ENCODE data around the gene GMDS.

GMDS gene

DNA sequence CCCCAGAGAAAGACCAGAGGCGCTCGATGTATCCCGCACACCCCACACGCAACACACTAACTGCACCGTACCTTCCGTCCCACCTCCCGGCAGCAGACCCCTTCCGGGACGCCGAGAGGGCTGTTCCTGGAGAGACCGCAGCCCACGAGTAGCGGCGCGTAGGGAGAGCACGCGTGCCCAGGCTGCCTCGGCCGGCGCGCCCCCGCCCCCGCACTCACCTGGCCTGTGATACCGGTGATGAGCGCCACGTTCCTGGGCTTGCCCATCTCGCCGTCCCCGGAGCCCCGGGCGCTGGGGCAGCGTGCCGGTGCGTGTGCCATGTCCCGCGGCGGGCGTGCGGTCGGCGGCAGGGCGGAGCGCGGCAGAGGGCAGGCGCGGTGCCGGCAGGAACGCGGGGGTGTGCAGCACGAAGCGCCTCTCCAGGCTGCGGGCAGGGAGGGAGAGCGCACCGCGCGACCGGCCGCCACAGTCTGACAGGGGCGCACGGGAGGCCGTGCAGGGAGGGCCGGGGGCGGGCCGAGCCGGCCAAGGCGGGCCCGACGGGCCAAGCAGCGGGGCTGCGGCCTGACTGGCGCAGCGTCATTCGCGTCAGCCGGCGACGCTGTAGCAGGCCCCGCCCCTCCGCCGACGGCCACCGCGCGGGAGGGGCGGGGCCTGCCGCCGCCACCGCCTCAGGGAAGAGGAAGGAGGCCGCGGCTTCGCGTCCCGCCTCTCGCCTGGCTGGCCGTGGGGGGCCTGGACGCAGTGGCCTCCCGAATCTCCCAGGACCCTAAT, at the start of gene GMDS:
GMDS (minus strand) TSS at position 503 of the 774 bp plus-strand sequence.
- intact Hi-C loops (cut with DNase I; ENCODE audit: low total_unique reads), result no loop called here
- H3K4me3 ChIP-seq, result peak within 1 kb of the TSS; percentile 89 to 97
- H3K9me3 ChIP-seq, result no peaks in the 10 kb centered on the region
- peaks cover 0 to 5% (median 1%) of the 10 kb centered on the region in 3 donors for H3K36me3 ChIP-seq
- peak within 1 kb of the TSS; percentile 93 to 94 for H3K27ac ChIP-seq
- H3K4me1 ChIP-seq, result peaks cover 0 to 41% (median 17%) of the 10 kb centered on the region in 4 donors
- H3K27me3 ChIP-seq, result no peaks in the 10 kb centered on the region
- TF ChIP-seq, protein P1, sequence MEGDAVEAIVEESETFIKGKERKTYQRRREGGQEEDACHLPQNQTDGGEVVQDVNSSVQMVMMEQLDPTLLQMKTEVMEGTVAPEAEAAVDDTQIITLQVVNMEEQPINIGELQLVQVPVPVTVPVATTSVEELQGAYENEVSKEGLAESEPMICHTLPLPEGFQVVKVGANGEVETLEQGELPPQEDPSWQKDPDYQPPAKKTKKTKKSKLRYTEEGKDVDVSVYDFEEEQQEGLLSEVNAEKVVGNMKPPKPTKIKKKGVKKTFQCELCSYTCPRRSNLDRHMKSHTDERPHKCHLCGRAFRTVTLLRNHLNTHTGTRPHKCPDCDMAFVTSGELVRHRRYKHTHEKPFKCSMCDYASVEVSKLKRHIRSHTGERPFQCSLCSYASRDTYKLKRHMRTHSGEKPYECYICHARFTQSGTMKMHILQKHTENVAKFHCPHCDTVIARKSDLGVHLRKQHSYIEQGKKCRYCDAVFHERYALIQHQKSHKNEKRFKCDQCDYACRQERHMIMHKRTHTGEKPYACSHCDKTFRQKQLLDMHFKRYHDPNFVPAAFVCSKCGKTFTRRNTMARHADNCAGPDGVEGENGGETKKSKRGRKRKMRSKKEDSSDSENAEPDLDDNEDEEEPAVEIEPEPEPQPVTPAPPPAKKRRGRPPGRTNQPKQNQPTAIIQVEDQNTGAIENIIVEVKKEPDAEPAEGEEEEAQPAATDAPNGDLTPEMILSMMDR (IDR thresholded peaks at IDR 0.05), result peak in 1 of 2 experiments; percentile 5
- peak; percentile 78 to 95 for DNase-seq

DNA sequence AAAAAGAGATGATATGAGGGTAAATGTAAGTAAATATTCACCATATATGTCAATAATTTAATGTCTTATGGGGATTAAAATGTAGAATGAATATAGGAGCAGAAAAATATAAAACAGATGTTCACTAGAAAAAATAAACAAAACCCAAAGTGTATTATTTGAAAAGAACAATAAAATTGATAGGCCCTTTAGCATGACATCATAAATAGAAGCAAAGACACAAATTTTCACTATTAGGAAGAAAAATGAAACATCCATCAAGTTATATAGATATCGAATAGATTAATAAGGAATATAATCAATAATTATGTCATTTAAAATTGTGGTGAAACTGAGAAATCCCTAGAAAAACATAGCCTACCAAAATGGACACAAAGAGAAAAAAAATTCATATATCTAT, 40.1 kb upstream of the GMDS start:
- Histone ChIP-seq H3K4me3 (no peak overlapping the region), H3K9me3 (no peaks in the 10 kb centered on the region), H3K36me3 (peaks cover 5 to 21% (median 5%) of the 10 kb centered on the region in 3 donors), H3K27me3 (no peaks in the 10 kb centered on the region), H3K27ac (no peak overlapping the region), H3K4me1 (no peaks in the 10 kb centered on the region)
- intact Hi-C loops (cut with DNase I; ENCODE audit: low total_unique reads), result no loop called here
- TF ChIP-seq, protein P1 (IDR thresholded peaks at IDR 0.05), result no peak
- no peak for DNase-seq

DNA sequence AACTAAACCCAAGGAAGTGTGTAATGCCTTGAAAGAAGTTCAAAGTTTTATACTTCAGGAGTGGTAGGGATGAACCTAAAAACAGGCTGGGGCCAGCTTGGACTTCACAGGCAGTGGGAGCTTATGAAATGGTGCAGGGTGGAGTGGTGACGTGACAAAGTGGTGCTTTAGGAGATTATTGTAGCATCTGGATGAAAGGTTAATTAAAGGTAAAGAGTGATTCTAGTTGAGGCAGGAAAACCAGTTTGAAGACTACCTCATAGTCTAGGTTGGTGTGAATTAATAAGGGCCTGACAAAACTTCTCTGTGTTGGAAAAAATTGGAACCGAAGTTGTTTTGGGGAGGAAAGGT, 30.5 kb upstream of the GMDS start:
- TF ChIP-seq, protein P1 (IDR thresholded peaks at IDR 0.05), result no peak
- H3K36me3 ChIP-seq, result peaks cover 0 to 18% (median 10%) of the 10 kb centered on the region in 3 donors
- H3K9me3 ChIP-seq, result peaks cover 0 to 4% (median 0%) of the 10 kb centered on the region in 3 donors
- H3K4me3 ChIP-seq, result no peak overlapping the region
- H3K4me1 ChIP-seq, result peaks cover 0 to 13% (median 0%) of the 10 kb centered on the region in 4 donors
- peak overlapping the region in 1 of 2 donors; percentile 5 for H3K27ac ChIP-seq
- no peak for DNase-seq
- no peaks in the 10 kb centered on the region for H3K27me3 ChIP-seq
- intact Hi-C loops (cut with DNase I; ENCODE audit: low total_unique reads), result loop anchor here (10.0 kb wide), 1 partner anchor 49 kb away; no protein-coding TSS in a partner anchor

DNA sequence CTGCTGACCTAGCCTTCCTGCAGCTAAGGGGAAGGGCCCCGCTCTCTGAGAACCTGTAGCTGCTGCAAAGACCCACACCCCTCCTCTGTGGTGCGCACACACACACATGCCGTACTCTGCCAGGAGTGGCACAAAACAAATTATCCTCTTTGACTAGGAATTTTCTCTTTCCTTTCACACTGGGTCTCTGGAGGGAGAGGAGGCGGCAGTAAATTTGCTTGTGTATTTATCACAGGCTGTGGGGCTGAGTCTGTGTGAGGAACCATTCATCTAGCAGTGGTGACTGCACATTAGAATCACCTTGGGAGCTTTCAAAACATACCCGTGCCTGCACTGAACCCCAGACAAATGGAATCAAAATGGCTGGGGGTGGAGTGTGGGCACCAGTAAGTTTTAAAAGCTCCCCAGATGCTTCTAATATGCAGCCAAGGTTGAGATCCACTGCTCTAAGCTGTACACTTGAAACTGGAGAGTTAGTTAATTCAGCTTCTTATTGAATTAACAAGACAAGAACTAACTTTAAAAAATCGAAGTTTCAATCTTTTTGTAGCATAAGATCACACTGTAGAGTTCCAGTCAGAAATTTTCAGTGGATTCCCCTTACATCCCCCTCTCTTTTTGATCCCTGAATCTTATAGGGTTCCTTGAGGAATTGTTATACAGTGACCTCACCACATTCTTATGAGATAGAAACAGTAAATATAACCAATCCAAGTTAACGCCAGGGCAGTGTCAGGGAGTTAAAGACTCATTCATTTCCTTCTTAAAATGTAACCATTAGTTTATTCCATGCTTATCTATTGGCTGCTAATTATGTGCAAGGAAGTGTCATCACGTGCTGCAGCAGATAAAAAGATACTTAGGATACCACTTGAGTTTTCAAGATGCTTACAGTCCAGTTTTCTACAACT, 29.8 kb upstream of the GMDS start:
- intact Hi-C loops (cut with DNase I; ENCODE audit: low total_unique reads), result loop anchor here (10.0 kb wide), 1 partner anchor 50 kb away; no protein-coding TSS in a partner anchor
- H3K4me1 ChIP-seq, result peaks cover 0 to 13% (median 0%) of the 10 kb centered on the region in 4 donors
- TF ChIP-seq, protein P1 (IDR thresholded peaks at IDR 0.05), result no peak
- no peak overlapping the region for H3K4me3 ChIP-seq
- peak overlapping the region; percentile 5 to 6 for H3K27ac ChIP-seq
- H3K27me3 ChIP-seq, result no peaks in the 10 kb centered on the region
- H3K36me3 ChIP-seq, result peaks cover 0 to 18% (median 10%) of the 10 kb centered on the region in 3 donors
- H3K9me3 ChIP-seq, result peaks cover 0 to 4% (median 0%) of the 10 kb centered on the region in 3 donors
- DNase-seq, result no peak

DNA sequence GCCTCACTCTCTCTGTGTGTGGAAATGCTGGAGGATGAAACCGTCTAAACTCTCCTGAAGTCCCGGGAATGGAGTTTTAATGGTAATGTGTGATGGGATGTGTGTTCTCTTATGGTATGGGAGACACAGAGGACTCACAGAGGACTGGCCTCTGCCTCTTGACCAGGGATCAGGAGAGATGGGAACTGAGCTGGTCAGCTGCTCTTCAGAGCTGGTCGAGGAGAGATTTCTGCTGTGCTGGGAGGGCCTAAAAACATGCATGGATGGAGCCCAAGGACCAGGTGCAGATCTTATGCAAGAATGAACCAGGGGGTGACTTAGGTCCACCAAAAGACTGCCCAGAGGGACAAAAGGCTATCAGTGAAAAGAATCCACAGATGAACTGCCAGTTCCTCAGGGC, 27.3 kb upstream of the GMDS start:
- H3K36me3 ChIP-seq, result peaks cover 6 to 18% (median 6%) of the 10 kb centered on the region in 3 donors
- H3K4me1 ChIP-seq, result peaks cover 0 to 13% (median 0%) of the 10 kb centered on the region in 4 donors
- intact Hi-C loops (cut with DNase I; ENCODE audit: low total_unique reads), result loop anchor here (10.0 kb wide), 1 partner anchor 52 kb away; no protein-coding TSS in a partner anchor
- TF ChIP-seq, protein P1 (IDR thresholded peaks at IDR 0.05), result no peak
- no peak overlapping the region for H3K4me3 ChIP-seq
- DNase-seq, result no peak
- H3K9me3 ChIP-seq, result no peaks in the 10 kb centered on the region
- no peak overlapping the region for H3K27ac ChIP-seq
- no peaks in the 10 kb centered on the region for H3K27me3 ChIP-seq

Measured in tibial artery (tissue), 4 donors.